Measurements from ENCODE around the gene LIG4. TPM values are rescaled to one million over a fixed set of nuclear protein-coding genes. Genes with fewer than 3 reads are reported as not detected.
A peak's percentile ranks its signal among the peaks of the same experiment; 100 is the strongest.
"Not testable (repeated sequence)": the region's sequence is repeated elsewhere in the genome, so short reads cannot be mapped to it uniquely, and the experiment has no call there.

The LIG4 gene
- total RNA-seq, 1 donor from 2014 or later, result 12.1 TPM

GRCh38 chr13:108218044-108218974, 3.0 kb upstream of the LIG4 start, which contains the start of gene ABHD13:
TSS of gene ABHD13 (plus strand) at chr13:108218392. CDS start at chr13:108229219, 10,827 bp downstream.
- no peaks in the 10 kb centered on the region for H3K27me3 Mint-ChIP-seq (ENCODE audit: unreplicated experiment)
- TF ChIP-seq, protein P1, sequence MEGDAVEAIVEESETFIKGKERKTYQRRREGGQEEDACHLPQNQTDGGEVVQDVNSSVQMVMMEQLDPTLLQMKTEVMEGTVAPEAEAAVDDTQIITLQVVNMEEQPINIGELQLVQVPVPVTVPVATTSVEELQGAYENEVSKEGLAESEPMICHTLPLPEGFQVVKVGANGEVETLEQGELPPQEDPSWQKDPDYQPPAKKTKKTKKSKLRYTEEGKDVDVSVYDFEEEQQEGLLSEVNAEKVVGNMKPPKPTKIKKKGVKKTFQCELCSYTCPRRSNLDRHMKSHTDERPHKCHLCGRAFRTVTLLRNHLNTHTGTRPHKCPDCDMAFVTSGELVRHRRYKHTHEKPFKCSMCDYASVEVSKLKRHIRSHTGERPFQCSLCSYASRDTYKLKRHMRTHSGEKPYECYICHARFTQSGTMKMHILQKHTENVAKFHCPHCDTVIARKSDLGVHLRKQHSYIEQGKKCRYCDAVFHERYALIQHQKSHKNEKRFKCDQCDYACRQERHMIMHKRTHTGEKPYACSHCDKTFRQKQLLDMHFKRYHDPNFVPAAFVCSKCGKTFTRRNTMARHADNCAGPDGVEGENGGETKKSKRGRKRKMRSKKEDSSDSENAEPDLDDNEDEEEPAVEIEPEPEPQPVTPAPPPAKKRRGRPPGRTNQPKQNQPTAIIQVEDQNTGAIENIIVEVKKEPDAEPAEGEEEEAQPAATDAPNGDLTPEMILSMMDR (IDR thresholded peaks at IDR 0.05), result peak; percentile 6
- peak within 1 kb of the TSS; percentile 90 for H3K27ac Mint-ChIP-seq (ENCODE audit: unreplicated experiment)
- peak; percentile 96 for DNase-seq (ENCODE audit: extremely low spot score, unreplicated experiment)
- H3K4me3 Mint-ChIP-seq (ENCODE audit: unreplicated experiment), result peak within 1 kb of the TSS; percentile 93
- H3K9me3 Mint-ChIP-seq (ENCODE audit: unreplicated experiment), result no peaks in the 10 kb centered on the region
- no peaks in the 10 kb centered on the region for H3K36me3 Mint-ChIP-seq (ENCODE audit: unreplicated experiment)
- peaks cover 45% of the 10 kb centered on the region for H3K4me1 Mint-ChIP-seq (ENCODE audit: unreplicated experiment)

- H3K27ac Mint-ChIP-seq (ENCODE audit: unreplicated experiment), result peak overlapping the region; percentile 90
- H3K9me3 Mint-ChIP-seq (ENCODE audit: unreplicated experiment); H3K36me3 Mint-ChIP-seq (ENCODE audit: unreplicated experiment); DNase-seq (ENCODE audit: extremely low spot score, unreplicated experiment); H3K27me3 Mint-ChIP-seq (ENCODE audit: unreplicated experiment): not testable (repeated sequence)
- H3K4me1 Mint-ChIP-seq (ENCODE audit: unreplicated experiment), result peaks cover 45% of the 10 kb centered on the region
- peak overlapping the region; percentile 93 for H3K4me3 Mint-ChIP-seq (ENCODE audit: unreplicated experiment)
These were observed 2.1 kb upstream of the LIG4 start for GRCh38 chr13:108217307-108218043.

GRCh38 chr13:108214441-108215271, 680 bp downstream of the LIG4 start:
- Mint-ChIP-seq H3K27me3 (ENCODE audit: unreplicated experiment) (no peaks in the 10 kb centered on the region), H3K4me1 (ENCODE audit: unreplicated experiment) (peaks cover 36% of the 10 kb centered on the region), H3K4me3 (ENCODE audit: unreplicated experiment) (peak overlapping the region; percentile 93), H3K9me3 (ENCODE audit: unreplicated experiment) (peaks cover 4% of the 10 kb centered on the region), H3K36me3 (ENCODE audit: unreplicated experiment) (peaks cover 15% of the 10 kb centered on the region), H3K27ac (ENCODE audit: unreplicated experiment) (peak overlapping the region; percentile 8)
- DNase-seq (ENCODE audit: extremely low spot score, unreplicated experiment), result no peak
- TF ChIP-seq, protein P1 (IDR thresholded peaks at IDR 0.05), result no peak

DNA sequence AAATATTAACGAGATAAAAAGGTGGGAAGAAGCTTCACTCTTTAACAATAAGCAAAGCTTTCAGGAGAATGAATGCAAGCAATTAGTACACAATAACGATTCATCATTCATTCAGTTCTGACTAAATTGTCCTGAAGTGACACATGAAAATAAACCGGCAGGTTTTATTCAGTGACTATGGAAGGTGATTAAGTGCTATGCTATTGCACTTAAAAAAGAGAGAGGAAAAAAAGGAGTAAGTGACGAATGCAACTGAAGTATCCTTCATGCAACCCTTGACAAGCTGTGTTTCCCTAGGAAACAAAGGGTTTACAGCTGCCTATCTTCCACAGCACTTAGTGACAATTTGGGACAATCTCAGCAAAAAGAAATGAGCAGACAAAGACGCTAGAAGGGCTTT, 1.4 kb downstream of the LIG4 start:
- Mint-ChIP-seq H3K36me3 (ENCODE audit: unreplicated experiment) (peaks cover 21% of the 10 kb centered on the region), H3K9me3 (ENCODE audit: unreplicated experiment) (peaks cover 4% of the 10 kb centered on the region), H3K4me3 (ENCODE audit: unreplicated experiment) (peak overlapping the region; percentile 73), H3K27ac (ENCODE audit: unreplicated experiment) (peak overlapping the region; percentile 8), H3K27me3 (ENCODE audit: unreplicated experiment) (no peaks in the 10 kb centered on the region), H3K4me1 (ENCODE audit: unreplicated experiment) (peaks cover 29% of the 10 kb centered on the region)
- DNase-seq (ENCODE audit: extremely low spot score, unreplicated experiment), result no peak
- TF ChIP-seq, protein P1 (IDR thresholded peaks at IDR 0.05), result no peak

- H3K4me3 Mint-ChIP-seq (ENCODE audit: unreplicated experiment), result no peak overlapping the region
- H3K27me3 Mint-ChIP-seq (ENCODE audit: unreplicated experiment), result no peaks in the 10 kb centered on the region
- peaks cover 4% of the 10 kb centered on the region for H3K9me3 Mint-ChIP-seq (ENCODE audit: unreplicated experiment)
- TF ChIP-seq, protein P1 (IDR thresholded peaks at IDR 0.05), result no peak
- peaks cover 21% of the 10 kb centered on the region for H3K36me3 Mint-ChIP-seq (ENCODE audit: unreplicated experiment)
- no peak overlapping the region for H3K27ac Mint-ChIP-seq (ENCODE audit: unreplicated experiment)
- DNase-seq (ENCODE audit: extremely low spot score, unreplicated experiment), result no peak
- H3K4me1 Mint-ChIP-seq (ENCODE audit: unreplicated experiment), result peaks cover 25% of the 10 kb centered on the region
These were observed 2.5 kb downstream of the LIG4 start for GRCh38 chr13:108212886-108213285.

Measured in osteocyte (in vitro differentiated cells).